GM23338 (cell line): ENCODE measurements around the gene MOB3B. TPM values are rescaled to one million over a fixed set of nuclear protein-coding genes. Genes with fewer than 3 reads are reported as not detected.

Experiments used
- ATAC-seq: fragments of 200-7000 bp; cut with Tn5 transposase; 3 replicates; pipeline ENCODE4 v1.9.1; 2020
- DNase-seq: peaks from one replicate; pipeline ENCODE4 v3.0.0-alpha.2; 2015; ENCODE audit warnings: low spot score
- H2AFZ ChIP-seq: fragments of 200-600 bp; sonication (generic); 2 replicates; pipeline ENCODE4 v1.8.0; 2016; ENCODE audit warnings: antibody characterized with exemption, mild to moderate bottlenecking, moderate library complexity
- H3F3A ChIP-seq: fragments of 200-600 bp; sonication (generic); replicated peaks from 2 replicates; pipeline ENCODE4 v1.8.0; 2017; ENCODE audit warnings: antibody characterized with exemption, mixed run types, low read depth
- H3K27ac ChIP-seq: fragments of 200-600 bp; sonication (generic); 2 replicates; pipeline ENCODE4 v1.6.1; 2016; ENCODE audit warnings: low read depth
- H3K27me3 ChIP-seq: fragments of 200-600 bp; sonication (generic); 2 replicates; pipeline ENCODE4 v1.8.0; 2016; ENCODE audit warnings: mild to moderate bottlenecking, mixed run types, moderate library complexity; ENCODE audit not compliant: insufficient read depth
- H3K36me3 ChIP-seq: fragments of 200-600 bp; sonication (generic); 2 replicates; pipeline ENCODE4 v1.8.0; 2016; ENCODE audit warnings: mild to moderate bottlenecking; ENCODE audit not compliant: insufficient read depth
- H3K4me1 ChIP-seq: fragments of 200-600 bp; sonication (generic); 2 replicates; pipeline ENCODE4 v1.8.0; 2016; ENCODE audit warnings: mild to moderate bottlenecking, moderate library complexity; ENCODE audit not compliant: insufficient read depth
- H3K4me2 ChIP-seq: fragments of 200-600 bp; sonication (generic); 2 replicates; pipeline ENCODE4 v1.7.1; 2017; ENCODE audit warnings: mixed run types
- H3K4me3 ChIP-seq: fragments of 200-600 bp; sonication (generic); 2 replicates; pipeline ENCODE4 v1.6.1; 2016; ENCODE audit warnings: mixed run types
- H3K79me2 ChIP-seq: fragments of 200-600 bp; sonication (generic); replicated peaks from 2 replicates; pipeline ENCODE4 v1.8.0; 2017; ENCODE audit warnings: mild to moderate bottlenecking; ENCODE audit not compliant: insufficient read depth
- H3K9me2 ChIP-seq: fragments of 200-600 bp; sonication (generic); 2 replicates; pipeline ENCODE4 v1.8.0; 2017; ENCODE audit not compliant: insufficient read depth
- H4K20me1 ChIP-seq: fragments of 200-600 bp; sonication (generic); replicated peaks from 2 replicates; pipeline ENCODE4 v1.8.0; 2017; ENCODE audit warnings: mild to moderate bottlenecking; ENCODE audit not compliant: insufficient read depth
- H3K27ac Mint-ChIP-seq: 2 replicates; pipeline ENCODE4 v1.8.0; 2020; ENCODE audit warnings: inconsistent platforms, mild to moderate bottlenecking, moderate library complexity, mixed read lengths
- H3K27me3 Mint-ChIP-seq: 3 replicates; pipeline ENCODE4 v1.8.0; 2022; ENCODE audit warnings: low read depth, mild to moderate bottlenecking, moderate library complexity, mixed read lengths, inconsistent platforms; ENCODE audit not compliant: insufficient read depth, poor library complexity
- H3K36me3 Mint-ChIP-seq: 3 replicates; pipeline ENCODE4 v1.8.0; 2021; ENCODE audit warnings: low read depth, mild to moderate bottlenecking, inconsistent platforms, moderate library complexity, mixed read lengths
- H3K4me1 Mint-ChIP-seq: 3 replicates; pipeline ENCODE4 v1.8.0; 2020; ENCODE audit warnings: mild to moderate bottlenecking, inconsistent platforms, mixed read lengths
- H3K4me3 Mint-ChIP-seq: 3 replicates; pipeline ENCODE4 v1.8.0; 2021; ENCODE audit warnings: moderate library complexity, mild to moderate bottlenecking, inconsistent platforms, mixed read lengths
- H3K9me3 Mint-ChIP-seq: 3 replicates; pipeline ENCODE4 v1.8.0; 2020; ENCODE audit warnings: moderate library complexity, mild to moderate bottlenecking, inconsistent platforms, mixed read lengths
- CREB1 ChIP-seq: fragments of 250-450 bp; sonication (Bioruptor Pico); IDR thresholded peaks from 2 replicates; pipeline ENCODE4 v1.5.0; 2020; ENCODE audit warnings: low read depth, mild to moderate bottlenecking, moderate library complexity
- EZH2 ChIP-seq: fragments of 200-600 bp; sonication (generic); IDR thresholded peaks from one replicate; pipeline ENCODE4 v1.8.0; 2017; ENCODE audit warnings: antibody characterized with exemption, mild to moderate bottlenecking, low read depth; ENCODE audit not compliant: unreplicated experiment
- EZH2phosphoT487 ChIP-seq: fragments of 200-600 bp; sonication (generic); IDR thresholded peaks from one replicate; pipeline ENCODE4 v1.8.1; 2018; ENCODE audit warnings: antibody characterized with exemption; ENCODE audit not compliant: unreplicated experiment
- JUNB ChIP-seq: IDR thresholded peaks from one replicate; pipeline ENCODE4 v1.6.1; 2016; ENCODE audit warnings: antibody characterized with exemption; ENCODE audit not compliant: unreplicated experiment
- NANOG ChIP-seq: IDR thresholded peaks from 2 replicates; pipeline ENCODE4 v1.6.1; 2016; ENCODE audit warnings: antibody characterized with exemption, borderline replicate concordance
- STAT1 ChIP-seq: IDR thresholded peaks from one replicate; pipeline ENCODE4 v1.6.1; 2016; ENCODE audit warnings: antibody characterized with exemption; ENCODE audit not compliant: unreplicated experiment
- ZNF331 ChIP-seq: fragments of 250-450 bp; sonication (Bioruptor Pico); IDR thresholded peaks from 2 replicates; pipeline ENCODE4 v1.5.0; 2020; ENCODE audit warnings: low read depth, mild to moderate bottlenecking, moderate library complexity
- ZNF462 ChIP-seq: fragments of 250-450 bp; sonication (Bioruptor Pico); IDR thresholded peaks from 2 replicates; pipeline ENCODE4 v1.5.0; 2020; ENCODE audit warnings: mild to moderate bottlenecking, moderate library complexity
- polyA plus RNA-seq: library from polyadenylated mRNA; unstranded; fragments of >200 nt; fragmentation: Nextera tagmentation; extraction: Ambion mirVana; gene quantifications from 2 replicates; pipeline ENCODE4 v1.2.1, GENCODE V29; 2016
- total RNA-seq: library from RNA; depleted of rRNA; stranded (reverse); fragments of >200 nt; shearing (Covaris generic); gene quantifications from 2 replicates; pipeline ENCODE4 v1.2.3, GENCODE V29; 2014
- TF ChIP-seq, protein P1 (sequence below), 2 experiments: fragments of 200-600 bp in 1 of 2; sonication (generic) in 1 of 2; conservative IDR thresholded peaks; 2 replicates each; pipeline versions ENCODE4 v1.5.1 to v1.6.1; 2016 to 2017; ENCODE audit warnings: antibody characterized with exemption in 2 of 2, low read depth in 2 of 2, mild to moderate bottlenecking in 2 of 2, moderate library complexity in 1 of 2
- TF ChIP-seq, protein P2 (sequence below): IDR thresholded peaks from 2 replicates; pipeline ENCODE4 v1.6.1; 2016; ENCODE audit warnings: antibody characterized with exemption

The MOB3B gene
- total and polyA plus RNA-seq, 2 experiments from 2014 or later, result 7.6 to 12.1 TPM

DNA sequence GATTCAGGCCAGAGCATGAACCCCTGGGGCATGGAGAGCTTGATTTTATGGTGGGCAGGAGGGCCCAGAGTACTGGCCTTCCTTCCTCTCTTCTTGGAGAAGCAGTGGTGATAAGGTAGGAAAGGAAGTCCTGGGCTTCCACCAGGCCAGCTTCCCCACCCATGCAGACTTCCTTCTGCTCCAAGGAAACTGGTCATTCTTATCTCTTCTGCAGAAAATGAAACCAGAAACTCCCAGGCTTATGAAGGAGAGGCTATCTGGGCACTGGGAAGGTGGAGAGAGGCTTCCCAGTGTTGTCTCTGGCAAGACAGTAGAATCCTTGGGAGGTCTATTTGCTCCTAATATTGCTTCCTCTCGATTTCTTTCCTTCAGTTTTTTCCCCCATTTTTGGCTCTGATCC is 122.1 kb downstream of the MOB3B start (continued):
- TF ChIP-seq, protein P1, sequence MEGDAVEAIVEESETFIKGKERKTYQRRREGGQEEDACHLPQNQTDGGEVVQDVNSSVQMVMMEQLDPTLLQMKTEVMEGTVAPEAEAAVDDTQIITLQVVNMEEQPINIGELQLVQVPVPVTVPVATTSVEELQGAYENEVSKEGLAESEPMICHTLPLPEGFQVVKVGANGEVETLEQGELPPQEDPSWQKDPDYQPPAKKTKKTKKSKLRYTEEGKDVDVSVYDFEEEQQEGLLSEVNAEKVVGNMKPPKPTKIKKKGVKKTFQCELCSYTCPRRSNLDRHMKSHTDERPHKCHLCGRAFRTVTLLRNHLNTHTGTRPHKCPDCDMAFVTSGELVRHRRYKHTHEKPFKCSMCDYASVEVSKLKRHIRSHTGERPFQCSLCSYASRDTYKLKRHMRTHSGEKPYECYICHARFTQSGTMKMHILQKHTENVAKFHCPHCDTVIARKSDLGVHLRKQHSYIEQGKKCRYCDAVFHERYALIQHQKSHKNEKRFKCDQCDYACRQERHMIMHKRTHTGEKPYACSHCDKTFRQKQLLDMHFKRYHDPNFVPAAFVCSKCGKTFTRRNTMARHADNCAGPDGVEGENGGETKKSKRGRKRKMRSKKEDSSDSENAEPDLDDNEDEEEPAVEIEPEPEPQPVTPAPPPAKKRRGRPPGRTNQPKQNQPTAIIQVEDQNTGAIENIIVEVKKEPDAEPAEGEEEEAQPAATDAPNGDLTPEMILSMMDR (conservative IDR thresholded peaks at IDR 0.05; ENCODE audit: low read depth in 2 of 2), result no peak
- TF ChIP-seq EZH2phosphoT487 (no peak), EZH2 (no peak), STAT1 (no peak), NANOG (no peak)

- Histone ChIP-seq H3K4me3 (no peak overlapping the region), H3K4me2 (no peak overlapping the region), H3K36me3 (no peaks in the 10 kb centered on the region), H4K20me1 (no peaks in the 10 kb centered on the region), H3F3A (no peaks in the 10 kb centered on the region), H3K9me2 (0 out of 2 replicates have a peak, but pooled peaks cover 10% of the 10 kb centered on the region), H3K4me1 (peaks cover 7% of the 10 kb centered on the region), H3K79me2 (0 out of 2 replicates have a peak, but pooled peaks cover 4% of the 10 kb centered on the region), H3K27me3 (no peaks in the 10 kb centered on the region), H3K27ac (no peak overlapping the region), H2AFZ (no peak overlapping the region)
- DNase-seq (no peak), ATAC-seq (no peak)
- Mint-ChIP-seq H3K9me3 (no peaks in the 10 kb centered on the region), H3K27me3 (peaks cover 5% of the 10 kb centered on the region), H3K4me1 (peaks cover 17% of the 10 kb centered on the region), H3K36me3 (peaks cover 3% of the 10 kb centered on the region; the same call in 2 of the 3 replicates), H3K4me3 (no peak overlapping the region), H3K27ac (no peak overlapping the region)
- TF ChIP-seq, protein P2, sequence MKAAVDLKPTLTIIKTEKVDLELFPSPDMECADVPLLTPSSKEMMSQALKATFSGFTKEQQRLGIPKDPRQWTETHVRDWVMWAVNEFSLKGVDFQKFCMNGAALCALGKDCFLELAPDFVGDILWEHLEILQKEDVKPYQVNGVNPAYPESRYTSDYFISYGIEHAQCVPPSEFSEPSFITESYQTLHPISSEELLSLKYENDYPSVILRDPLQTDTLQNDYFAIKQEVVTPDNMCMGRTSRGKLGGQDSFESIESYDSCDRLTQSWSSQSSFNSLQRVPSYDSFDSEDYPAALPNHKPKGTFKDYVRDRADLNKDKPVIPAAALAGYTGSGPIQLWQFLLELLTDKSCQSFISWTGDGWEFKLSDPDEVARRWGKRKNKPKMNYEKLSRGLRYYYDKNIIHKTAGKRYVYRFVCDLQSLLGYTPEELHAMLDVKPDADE, result no peak
- TF ChIP-seq NANOG, result no peak
- TF ChIP-seq ZNF331, result no peak
- TF ChIP-seq JUNB, result no peak
- TF ChIP-seq CREB1, result no peak
Measured at GRCh38 chr9:27404661-27405060, 125.0 kb downstream of the MOB3B start.

DNA sequence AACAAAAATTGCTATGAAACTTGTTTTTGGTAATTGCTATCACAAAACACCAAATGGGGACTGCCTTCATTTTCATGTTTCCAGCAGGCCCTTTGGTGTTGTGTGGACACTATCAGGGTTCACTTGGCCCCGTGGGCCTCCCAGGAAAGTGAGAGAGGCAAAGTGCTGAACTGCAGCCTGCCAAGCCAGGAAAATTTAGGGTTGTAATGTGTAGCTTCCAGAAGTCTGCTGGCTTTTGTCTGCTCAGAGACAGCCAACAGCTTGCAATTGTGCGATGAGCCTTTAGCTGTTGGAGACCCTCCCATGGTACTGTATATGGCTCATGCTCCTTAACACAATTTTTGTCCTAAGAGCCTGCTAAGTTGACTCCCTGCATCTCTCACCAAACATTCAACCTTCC is 127.0 kb downstream of the MOB3B start:
- Histone ChIP-seq H3K4me2 (no peak overlapping the region), H3K4me1 (peaks cover 24% of the 10 kb centered on the region), H2AFZ (no peak overlapping the region), H3K27me3 (no peaks in the 10 kb centered on the region), H3K79me2 (0 out of 2 replicates have a peak, but pooled peaks cover 4% of the 10 kb centered on the region), H3F3A (no peaks in the 10 kb centered on the region), H3K4me3 (no peak overlapping the region), H3K27ac (no peak overlapping the region), H4K20me1 (no peaks in the 10 kb centered on the region), H3K36me3 (no peaks in the 10 kb centered on the region), H3K9me2 (0 out of 2 replicates have a peak, but pooled peaks cover 10% of the 10 kb centered on the region)
- no peaks in the 10 kb centered on the region for H3K9me3 Mint-ChIP-seq
- H3K4me3 Mint-ChIP-seq, result no peak overlapping the region
- H3K4me1 Mint-ChIP-seq, result peaks cover 31% of the 10 kb centered on the region
- ATAC-seq (no peak), DNase-seq (no peak)
- no peaks in the 10 kb centered on the region for H3K27me3 Mint-ChIP-seq
- no peak overlapping the region for H3K27ac Mint-ChIP-seq
- H3K36me3 Mint-ChIP-seq, result peaks cover 3% of the 10 kb centered on the region; the same call in 2 of the 3 replicates
- no peak for TF ChIP-seq ZNF462 (CRISPR knock-in tag)
- TF ChIP-seq, protein P1 (conservative IDR thresholded peaks at IDR 0.05; ENCODE audit: low read depth in 2 of 2), result no peak
